Heart left ventricle (tissue), 16 donors: ENCODE results near the gene DHRS12. TPM values are rescaled to one million over a fixed set of nuclear protein-coding genes. Genes with fewer than 3 reads are reported as not detected.

Source experiments
- ATAC-seq, 4 donors: fragments of 200-7000 bp; cut with Tn5 transposase; one replicate each; pipeline ENCODE4 v1.9.1; 2020 to 2022; ENCODE audit warnings: moderate library complexity in 4 of 4, mild to moderate bottlenecking in 3 of 4, moderate number of reproducible peaks in 1 of 4
- DNase-seq, 5 donors: peaks; one replicate each; pipeline ENCODE4 v3.0.0-alpha.2; 2020
- H3K27ac ChIP-seq, 12 donors: fragments of 200-600 bp; sonication (generic) in 4 of 12; one replicate each; pipeline versions ENCODE4 v1.5.0 to v1.8.0; 2016 to 2022; ENCODE audit warnings: mild to moderate bottlenecking in 2 of 12
- H3K27me3 ChIP-seq, 9 donors: fragments of 200-600 bp; sonication (generic) in 2 of 9; one replicate each; pipeline versions ENCODE4 v1.5.1 to v1.8.0; 2016 to 2022; ENCODE audit warnings: mild to moderate bottlenecking in 3 of 9
- H3K36me3 ChIP-seq, 9 donors: fragments of 200-600 bp; sonication (generic) in 2 of 9; one replicate each; pipeline versions ENCODE4 v1.5.0 to v1.8.0; 2018 to 2022; ENCODE audit warnings: mild to moderate bottlenecking in 2 of 9
- H3K4me1 ChIP-seq, 12 donors: fragments of 200-600 bp; sonication (generic) in 4 of 12; one replicate each; pipeline versions ENCODE4 v1.5.0 to v1.8.0; 2016 to 2022; ENCODE audit warnings: mild to moderate bottlenecking in 3 of 12
- H3K4me3 ChIP-seq, 12 donors: fragments of 200-600 bp; sonication (generic) in 4 of 12; one replicate each; pipeline versions ENCODE4 v1.5.0 to v1.8.0; 2017 to 2022; ENCODE audit warnings: mild to moderate bottlenecking in 9 of 12, moderate library complexity in 4 of 12
- H3K9me3 ChIP-seq, 12 donors: fragments of 200-600 bp; sonication (generic) in 4 of 12; one replicate each; pipeline versions ENCODE4 v1.5.0 to v1.8.0; 2016 to 2022; ENCODE audit warnings: mild to moderate bottlenecking in 1 of 12
- CTCF ChIP-seq, 12 donors: fragments of 200-600 bp; sonication (generic) in 4 of 12; IDR thresholded peaks; one replicate each; pipeline versions ENCODE4 v1.5.0 to v1.8.0; 2018 to 2022; ENCODE audit warnings: antibody characterized with exemption in 12 of 12, mild to moderate bottlenecking in 5 of 12
- POLR2A ChIP-seq, 2 donors: fragments of 450-650 bp; IDR thresholded peaks; one replicate each; pipeline ENCODE4 v1.6.1; 2017; ENCODE audit warnings: antibody characterized with exemption in 2 of 2, mild to moderate bottlenecking in 2 of 2, moderate library complexity in 2 of 2
- WGBS, 4 donors: extraction: QIAGEN DNeasy Blood & Tissue Kit in 2 of 4; methylation state at CpG; one replicate each; pipeline versions ENCODE4 v1.1.5 to v1.1.7; 2013 to 2018; 5-methylcytosine and 5-hydroxymethylcytosine counted together
- intact Hi-C, 10 donors: fragments of 100-400 bp; cut with DNase I; formaldehyde crosslinking; loops; one replicate each; pipeline versions ENCODE4 v1.11.1 to v1.14.2; 2022
- polyA plus RNA-seq, 2 donors: library from polyadenylated mRNA; stranded (reverse); fragments of 200-250 nt; gene quantifications; one replicate each; pipeline ENCODE4 v1.2.3, GENCODE V29; 2013
- total RNA-seq, 9 donors: library from RNA; depleted of rRNA in 2 of 9; stranded (reverse); fragments of >200 nt in 2 of 9; fragmentation: NEBNext Ultra II Directional in 3 of 9; extraction: Animal tissue kit (Norgen Biotek cat#: 25700) in 3 of 9; gene quantifications; one replicate each; pipeline versions ENCODE4 v1.1.0 to v1.2.4, GENCODE V29; 2016 to 2023
- donor health status: ischemic (EF 13 %, LVEDD 7.1; RV severe dilation, severe dysfunction).
- donor health status: healthy with polysubstance abuse.
- donor health status: DM: no; HTN: yes; CAD: no.
- donor health status: DM: no; HTN: no; CAD: no.
- donor health status: ischemic (EF 25% LVEDD 6.9; RV normal size, moderate dysfunction).
- donor health status: ischemic (EF 25% LVEDD 5.7; RV mildly dilated, moderate dysfunction).
- donor health status: healthy.
- donor health status: DM: yes; HTN: yes; CAD: no.
- donor health status: ischemic (EF 35%, LVEDD 5.7; RV mildly dilated, moderate dysfunction).
- donor health status: nonischemic (EF 11% LVEDD 7.7; RV severe dilation, severe dysfunction).
- donor health status: DM: yes; HTN: yes; CAD: no.
- donor health status: PGD.
- donor health status: ischemic (EF 29% LVEDD 5.4; RV normal size, mild dysfunction).
- donor health status: nonischemic (EF 23%, LVEDD 6.1; RV moderate dilation, normal function).

Gene DHRS12
- total and polyA plus RNA-seq, 11 donors, result 3.9 to 13.9 (median 12.1) TPM

DNA sequence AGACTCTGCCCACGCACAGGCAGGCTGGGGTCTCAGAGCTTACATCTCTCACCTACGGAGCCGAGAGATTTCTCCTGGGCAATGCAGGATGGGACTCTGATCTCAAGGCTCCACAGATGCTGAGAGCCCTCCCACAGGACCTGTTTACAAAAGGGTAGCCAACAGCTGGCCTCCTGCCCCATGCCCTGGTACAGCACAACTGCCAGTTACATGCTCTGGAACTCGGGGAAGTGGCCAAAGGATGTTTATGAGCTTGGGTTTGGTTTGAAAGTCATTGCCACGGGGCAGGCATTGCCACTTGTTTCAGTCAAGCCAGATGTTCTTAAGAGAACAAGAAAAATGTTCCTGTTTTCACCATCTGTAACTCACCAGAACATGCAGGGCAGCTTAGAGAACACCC lies 3.5 kb downstream of the DHRS12 start:
- Histone ChIP-seq H3K27me3 (no peaks in the 10 kb centered on the region), H3K4me1 (peaks cover 6 to 46% (median 35%) of the 10 kb centered on the region in 12 donors), H3K9me3 (no peaks in the 10 kb centered on the region), H3K27ac (peak overlapping the region in 7 of 12 donors; percentile 97 to 100 (median 100)), H3K4me3 (no peak overlapping the region), H3K36me3 (peaks cover 0 to 14% (median 0%) of the 10 kb centered on the region in 9 donors)
- TF ChIP-seq CTCF (IDR thresholded peaks at IDR 0.05), result no peak
- TF ChIP-seq POLR2A (IDR thresholded peaks at IDR 0.05), result no peak
- intact Hi-C loops, result loop anchor here (2.0 to 10.0 kb wide), 7 partner anchors 34 to 852 kb away; partner anchors contain the start of genes INTS6 (in 7 of the 10), WDFY2 (in 4 of the 10), FAM124A (in 1 of the 10) and SUGT1 (in 1 of the 10)
- DNase-seq, result peak in 1 of 5 donors; percentile 65
- 67 to 87% (median 78%) methylated on average over 5 of the region's 5 CpGs for whole genome bisulfite sequencing, 4 donors
- peak in 1 of 4 donors; percentile 13 for ATAC-seq

DNA sequence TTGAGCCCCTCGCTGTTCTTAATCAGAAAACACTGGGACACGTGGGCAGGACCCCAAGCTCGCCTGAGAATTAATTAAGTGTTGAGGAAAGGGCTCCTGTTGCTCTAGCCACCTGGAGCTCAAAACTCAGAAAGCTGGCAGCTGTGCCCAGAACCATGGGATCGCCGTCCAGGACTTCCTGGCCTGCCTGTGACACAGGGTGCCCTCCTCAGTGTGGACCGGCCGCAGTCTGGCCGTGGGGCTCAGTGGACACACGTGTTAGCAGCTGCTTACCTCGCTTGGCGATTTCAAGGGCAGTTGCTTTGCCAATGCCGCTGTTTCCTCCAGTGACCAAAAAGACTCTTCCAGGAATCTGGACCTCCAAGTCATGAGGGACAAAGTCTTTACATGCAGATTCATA lies 4.7 kb downstream of the DHRS12 start:
- TF ChIP-seq POLR2A (IDR thresholded peaks at IDR 0.05), result no peak
- TF ChIP-seq CTCF (IDR thresholded peaks at IDR 0.05), result no peak
- intact Hi-C loops, result loop anchor here in 5 of 10 donors (5.0 to 10.0 kb wide), 5 partner anchors 214 to 364 kb away; partner anchors contain the start of genes WDFY2 (in 2 of the 5) and INTS6 (in 1 of the 5)
- H3K27ac ChIP-seq, result no peak overlapping the region
- peaks cover 6 to 34% (median 27%) of the 10 kb centered on the region in 12 donors for H3K4me1 ChIP-seq
- H3K4me3 ChIP-seq, result no peak overlapping the region
- 94 to 96% (median 94%) methylated on average over 12 of the region's 12 CpGs for WGBS, 4 donors
- no peaks in the 10 kb centered on the region for H3K27me3 ChIP-seq
- peaks cover 0 to 14% (median 0%) of the 10 kb centered on the region in 9 donors for H3K36me3 ChIP-seq
- ATAC-seq, result no peak
- H3K9me3 ChIP-seq, result no peaks in the 10 kb centered on the region
- DNase-seq, result no peak

DNA sequence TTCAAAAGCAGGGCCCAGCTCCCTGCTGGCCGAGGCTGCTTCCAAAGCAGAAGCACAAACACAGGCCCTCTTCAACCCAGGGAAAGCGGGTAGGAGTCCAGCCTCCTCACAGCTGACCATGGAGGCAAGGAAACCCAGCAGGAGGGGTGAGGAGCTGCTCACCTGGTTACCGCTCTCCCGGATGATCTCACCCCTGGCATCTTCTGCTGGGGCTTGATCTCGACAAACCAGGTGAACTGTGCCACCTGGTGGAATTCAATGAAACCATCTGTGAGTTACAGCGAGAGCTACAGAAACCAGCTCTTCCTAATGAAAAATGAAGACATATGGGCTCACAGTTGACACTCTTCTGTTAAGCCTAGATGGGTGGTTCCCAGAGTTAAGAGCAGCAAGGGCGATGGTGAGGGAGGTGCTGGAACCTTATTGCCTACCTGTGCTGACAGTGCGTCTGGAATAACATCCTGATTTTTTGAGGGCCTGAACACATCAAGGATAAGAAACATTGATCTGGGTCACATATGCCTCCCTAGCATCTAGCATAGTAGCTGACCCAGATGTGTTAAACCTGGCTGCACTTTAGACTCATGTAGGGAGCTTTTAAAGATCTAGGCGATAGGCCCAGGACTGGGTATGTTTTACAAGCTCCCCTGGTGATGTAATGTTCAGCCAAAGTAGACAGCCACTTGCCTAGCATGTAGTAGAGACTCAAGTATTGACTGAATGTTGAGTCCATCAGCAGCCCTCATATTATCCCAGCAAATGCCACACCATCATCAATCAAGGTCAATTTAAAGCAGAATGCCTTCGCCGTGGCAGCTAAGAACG lies 6.1 kb downstream of the DHRS12 start:
- no peaks in the 10 kb centered on the region for H3K27me3 ChIP-seq
- H3K9me3 ChIP-seq, result no peaks in the 10 kb centered on the region
- intact Hi-C loops, result loop anchor here in 5 of 10 donors (5.0 to 10.0 kb wide), 5 partner anchors 213 to 363 kb away; partner anchors contain the start of genes WDFY2 (in 2 of the 5) and INTS6 (in 1 of the 5)
- H3K4me3 ChIP-seq, result no peak overlapping the region
- WGBS, 4 donors, result 72 to 80% (median 77%) methylated on average over 11 to 12 of the region's 12 CpGs
- H3K36me3 ChIP-seq, result peaks cover 0 to 14% (median 0%) of the 10 kb centered on the region in 9 donors
- ATAC-seq, result peak in 1 of 4 donors; percentile 2
- peak in 1 of 5 donors; percentile 45 for DNase-seq
- no peak overlapping the region for H3K27ac ChIP-seq
- no peak for TF ChIP-seq POLR2A (IDR thresholded peaks at IDR 0.05)
- peak in 10 of 12 donors; percentile 23 to 48 (median 36) for TF ChIP-seq CTCF (IDR thresholded peaks at IDR 0.05)
- peaks cover 4 to 34% (median 22%) of the 10 kb centered on the region in 12 donors for H3K4me1 ChIP-seq

- DNase-seq, result no peak
Measured at GRCh38 chr13:51796546-51796945, 7.4 kb downstream of the DHRS12 start.

More at GRCh38 chr13:51796546-51796945, 7.4 kb downstream of the DHRS12 start:
- no peaks in the 10 kb centered on the region for H3K27me3 ChIP-seq
- 45 to 68% (median 53%) methylated on average over 7 of the region's 7 CpGs for WGBS, 4 donors
- ATAC-seq, result no peak
- H3K9me3 ChIP-seq, result no peaks in the 10 kb centered on the region
- H3K4me1 ChIP-seq, result peaks cover 0 to 21% (median 10%) of the 10 kb centered on the region in 12 donors
- no peak overlapping the region for H3K27ac ChIP-seq
- TF ChIP-seq POLR2A (IDR thresholded peaks at IDR 0.05) (no peak), CTCF (IDR thresholded peaks at IDR 0.05) (no peak)
- no peak overlapping the region for H3K4me3 ChIP-seq
- H3K36me3 ChIP-seq, result peaks cover 0 to 14% (median 0%) of the 10 kb centered on the region in 9 donors
- intact Hi-C loops, result loop anchor here in 5 of 10 donors (5.0 to 10.0 kb wide), 5 partner anchors 212 to 362 kb away; partner anchors contain the start of genes WDFY2 (in 2 of the 5) and INTS6 (in 1 of the 5)
